Transverse colon (tissue), 4 donors: ENCODE measurements around the gene DGKD.

Source experiments
- POLR2AphosphoS5 ChIP-seq, 3 donors: sonication (generic); formaldehyde crosslinking; IDR thresholded peaks; one replicate each; pipeline ENCODE4 v1.6.1; 2016; ENCODE audit warnings: antibody characterized with exemption in 3 of 3
- TF ChIP-seq, protein P1 (sequence below), 5 experiments: fragments of 200-600 bp in 3 of 5; fragments of 450-650 bp in 2 of 5; sonication (generic) in 3 of 5; IDR thresholded peaks; 1 replicate in 2 of 5; 2 replicates in 3 of 5; pipeline ENCODE4 v1.5.1; 2016 to 2017; ENCODE audit warnings: antibody characterized with exemption in 5 of 5, inconsistent platforms in 3 of 5, mild to moderate bottlenecking in 2 of 5, moderate library complexity in 1 of 5

DNA sequence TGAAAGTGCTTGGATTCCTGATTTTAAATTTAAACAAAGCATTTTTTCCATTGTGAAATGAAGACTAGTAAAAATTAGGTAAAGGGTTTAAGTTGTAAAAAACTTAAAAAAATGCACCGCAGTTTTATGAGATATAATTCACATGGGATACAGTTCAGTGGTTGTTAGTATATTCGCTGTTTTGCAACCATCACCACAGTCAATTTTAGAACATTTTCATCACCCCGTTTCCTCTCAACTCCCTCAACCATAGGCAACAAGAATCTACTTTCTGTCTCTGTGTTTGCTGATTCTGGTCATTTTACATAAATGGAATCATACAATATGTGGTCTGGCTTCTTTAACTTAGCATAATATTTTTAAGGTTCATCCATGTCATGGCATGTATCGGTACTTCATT is 4.0 kb downstream of the DGKD start:
- TF ChIP-seq, protein P1, sequence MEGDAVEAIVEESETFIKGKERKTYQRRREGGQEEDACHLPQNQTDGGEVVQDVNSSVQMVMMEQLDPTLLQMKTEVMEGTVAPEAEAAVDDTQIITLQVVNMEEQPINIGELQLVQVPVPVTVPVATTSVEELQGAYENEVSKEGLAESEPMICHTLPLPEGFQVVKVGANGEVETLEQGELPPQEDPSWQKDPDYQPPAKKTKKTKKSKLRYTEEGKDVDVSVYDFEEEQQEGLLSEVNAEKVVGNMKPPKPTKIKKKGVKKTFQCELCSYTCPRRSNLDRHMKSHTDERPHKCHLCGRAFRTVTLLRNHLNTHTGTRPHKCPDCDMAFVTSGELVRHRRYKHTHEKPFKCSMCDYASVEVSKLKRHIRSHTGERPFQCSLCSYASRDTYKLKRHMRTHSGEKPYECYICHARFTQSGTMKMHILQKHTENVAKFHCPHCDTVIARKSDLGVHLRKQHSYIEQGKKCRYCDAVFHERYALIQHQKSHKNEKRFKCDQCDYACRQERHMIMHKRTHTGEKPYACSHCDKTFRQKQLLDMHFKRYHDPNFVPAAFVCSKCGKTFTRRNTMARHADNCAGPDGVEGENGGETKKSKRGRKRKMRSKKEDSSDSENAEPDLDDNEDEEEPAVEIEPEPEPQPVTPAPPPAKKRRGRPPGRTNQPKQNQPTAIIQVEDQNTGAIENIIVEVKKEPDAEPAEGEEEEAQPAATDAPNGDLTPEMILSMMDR (IDR thresholded peaks at IDR 0.05) = no peak
- no peak for TF ChIP-seq POLR2AphosphoS5 (IDR thresholded peaks at IDR 0.05)
